Measurements from ENCODE around the gene SASS6.

- TF ChIP-seq POLR2A (IDR thresholded peaks at IDR 0.05; ENCODE audit: low read depth, low read length) (no peak), POLR2AphosphoS5 (IDR thresholded peaks at IDR 0.05; ENCODE audit: low read depth, low read length) (no peak), SPI1 (IDR thresholded peaks at IDR 0.05; ENCODE audit: low read depth, low read length) (no peak), TAF1 (IDR thresholded peaks at IDR 0.05; ENCODE audit: low read depth, low read length) (no peak)
Measured at GRCh38 chr1:100101564-100101963, 31.2 kb downstream of the SASS6 start.
